ENCODE measurements around the gene GNB1. TPM values are rescaled to one million over a fixed set of nuclear protein-coding genes. Genes with fewer than 3 reads are reported as not detected.
A peak's percentile ranks its signal among the peaks of the same experiment; 100 is the strongest.
"Not testable (repeated sequence)": the region's sequence is repeated elsewhere in the genome, so short reads cannot be mapped to it uniquely, and the experiment has no call there.

Gene GNB1
- total RNA-seq, 1 experiment from 2014 or later = 611 TPM

GRCh38 chr1:1753607-1754005 is 137.3 kb downstream of the GNB1 start:
- Histone ChIP-seq H3K4me3 (ENCODE audit: low read depth, low read length, poor library complexity, severe bottlenecking) (no peak overlapping the region), H3K9me3 (ENCODE audit: low read depth, low read length, poor library complexity, severe bottlenecking) (no peaks in the 10 kb centered on the region), H3K27me3 (replicated peaks; ENCODE audit: insufficient read depth, low read depth, low read length, poor library complexity) (no peaks in the 10 kb centered on the region), H3K36me3 (ENCODE audit: insufficient read depth, low read length, poor library complexity, severe bottlenecking) (peaks cover 29% of the 10 kb centered on the region), H3K27ac (ENCODE audit: low read depth, low read length, poor library complexity, severe bottlenecking) (no peak overlapping the region), H3K4me1 (ENCODE audit: insufficient read depth, low read length, poor library complexity, severe bottlenecking) (peaks cover 4% of the 10 kb centered on the region)
- intact Hi-C loops (cut with micrococcal nuclease; ENCODE audit: unreplicated experiment) = no loop called here
- BruUV-seq (replicated peaks) = no TSS peak
- no peak for TF ChIP-seq EZH2 (IDR thresholded peaks at IDR 0.05; ENCODE audit: borderline replicate concordance, low read depth, low read length, poor library complexity, severe bottlenecking)
- TF ChIP-seq CTCF (conservative IDR thresholded peaks at IDR 0.05; ENCODE audit: low read depth, low read length) = no peak
- no peak for DNase-seq (ENCODE audit: low spot score)
- ChIA-PET POLR2A (ENCODE audit: low non-redundant PET) (no interaction called here), CTCF (interaction anchor here (0.5 kb wide), 1 partner anchor 473 kb away, joined by 3 read pairs; no protein-coding TSS in a partner anchor)

GRCh38 chr1:1752636-1753606 is 138.0 kb downstream of the GNB1 start:
- H3K4me1 ChIP-seq (ENCODE audit: insufficient read depth, low read length, poor library complexity, severe bottlenecking) = peaks cover 5% of the 10 kb centered on the region
- no peak for DNase-seq (ENCODE audit: low spot score)
- no peak overlapping the region for H3K27ac ChIP-seq (ENCODE audit: low read depth, low read length, poor library complexity, severe bottlenecking)
- H3K9me3 ChIP-seq (ENCODE audit: low read depth, low read length, poor library complexity, severe bottlenecking) = no peaks in the 10 kb centered on the region
- CTCF ChIA-PET = interaction anchor here (0.5 kb wide), 1 partner anchor 473 kb away, joined by 3 read pairs; no protein-coding TSS in a partner anchor
- no peaks in the 10 kb centered on the region for H3K27me3 ChIP-seq (replicated peaks; ENCODE audit: insufficient read depth, low read depth, low read length, poor library complexity)
- H3K4me3 ChIP-seq (ENCODE audit: low read depth, low read length, poor library complexity, severe bottlenecking) = no peak overlapping the region
- H3K36me3 ChIP-seq (ENCODE audit: insufficient read depth, low read length, poor library complexity, severe bottlenecking) = peaks cover 27% of the 10 kb centered on the region
- POLR2A ChIA-PET (ENCODE audit: low non-redundant PET) = no interaction called here
- BruUV-seq (replicated peaks) = no TSS peak
- intact Hi-C loops (cut with micrococcal nuclease; ENCODE audit: unreplicated experiment) = no loop called here
- TF ChIP-seq EZH2 (IDR thresholded peaks at IDR 0.05; ENCODE audit: borderline replicate concordance, low read depth, low read length, poor library complexity, severe bottlenecking) (no peak), CTCF (conservative IDR thresholded peaks at IDR 0.05; ENCODE audit: low read depth, low read length) (no peak)

GRCh38 chr1:1752190-1752589 is 138.7 kb downstream of the GNB1 start:
- BruUV-seq (replicated peaks) = TSS peak; percentile 70
- ChIA-PET CTCF (no interaction called here), POLR2A (ENCODE audit: low non-redundant PET) (no interaction called here)
- Histone ChIP-seq H3K27me3 (replicated peaks; ENCODE audit: insufficient read depth, low read depth, low read length, poor library complexity) (no peaks in the 10 kb centered on the region), H3K4me3 (ENCODE audit: low read depth, low read length, poor library complexity, severe bottlenecking) (no peak overlapping the region), H3K4me1 (ENCODE audit: insufficient read depth, low read length, poor library complexity, severe bottlenecking) (peaks cover 5% of the 10 kb centered on the region), H3K27ac (ENCODE audit: low read depth, low read length, poor library complexity, severe bottlenecking) (no peak overlapping the region), H3K9me3 (ENCODE audit: low read depth, low read length, poor library complexity, severe bottlenecking) (no peaks in the 10 kb centered on the region), H3K36me3 (ENCODE audit: insufficient read depth, low read length, poor library complexity, severe bottlenecking) (peaks cover 27% of the 10 kb centered on the region)
- TF ChIP-seq CTCF (conservative IDR thresholded peaks at IDR 0.05; ENCODE audit: low read depth, low read length) (no peak), EZH2 (IDR thresholded peaks at IDR 0.05; ENCODE audit: borderline replicate concordance, low read depth, low read length, poor library complexity, severe bottlenecking) (no peak)
- DNase-seq (ENCODE audit: low spot score) = no peak
- intact Hi-C loops (cut with micrococcal nuclease; ENCODE audit: unreplicated experiment) = no loop called here

DNA sequence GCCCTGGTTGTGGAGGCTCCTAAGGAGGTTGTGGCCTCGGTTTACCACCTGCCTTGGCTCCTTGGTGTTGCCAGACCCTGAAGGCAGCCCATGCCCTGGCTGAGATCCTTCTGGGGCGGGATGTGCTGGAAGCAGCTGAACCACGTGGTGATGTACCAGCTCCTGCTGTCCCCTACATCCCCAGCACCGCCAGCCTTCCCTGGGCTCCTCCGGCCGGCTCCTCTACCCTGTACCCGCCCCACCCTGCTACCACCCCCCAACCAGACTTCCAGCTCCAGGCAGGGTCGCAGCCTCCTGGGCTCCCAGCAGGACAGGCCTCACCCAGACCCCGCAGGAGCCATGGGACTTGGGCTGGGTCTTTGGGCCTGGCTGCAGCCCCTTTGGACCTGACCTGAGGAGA is 140.9 kb downstream of the GNB1 start:
- H3K27ac ChIP-seq (ENCODE audit: low read depth, low read length, poor library complexity, severe bottlenecking); H3K4me1 ChIP-seq (ENCODE audit: insufficient read depth, low read length, poor library complexity, severe bottlenecking); H3K4me3 ChIP-seq (ENCODE audit: low read depth, low read length, poor library complexity, severe bottlenecking); H3K9me3 ChIP-seq (ENCODE audit: low read depth, low read length, poor library complexity, severe bottlenecking); CTCF ChIA-PET; H3K36me3 ChIP-seq (ENCODE audit: insufficient read depth, low read length, poor library complexity, severe bottlenecking); POLR2A ChIA-PET (ENCODE audit: low non-redundant PET); BruUV-seq (replicated peaks); H3K27me3 ChIP-seq (replicated peaks; ENCODE audit: insufficient read depth, low read depth, low read length, poor library complexity); DNase-seq (ENCODE audit: low spot score): not testable (repeated sequence)
- intact Hi-C loops (cut with micrococcal nuclease; ENCODE audit: unreplicated experiment) = loop anchor here (10.0 kb wide), 1 partner anchor 55 kb away; the partner anchor contains the start of gene SLC35E2B
